HPDE6-E6E7 (cell line): ENCODE data around the gene ADPRM.

Experiments
- DNase-seq: peaks from one replicate; pipeline ENCODE4 v3.0.0; 2011; ENCODE audit warnings: missing footprints; ENCODE audit errors: extremely low spot score

ADPRM gene

GRCh38 chr17:10741416-10742135 is 44.2 kb downstream of the ADPRM start:
- no peak for DNase-seq

- DNase-seq = no peak
Observed at GRCh38 chr17:10742431-10742830, 45.0 kb downstream of the ADPRM start.

- no peak for DNase-seq
Observed at GRCh38 chr17:10743316-10744009, 46.1 kb downstream of the ADPRM start.

- DNase-seq = no peak
Observed at GRCh38 chr17:10744501-10745000, 47.2 kb downstream of the ADPRM start.

- no peak for DNase-seq
Observed at GRCh38 chr17:10745231-10745630, 47.8 kb downstream of the ADPRM start.

GRCh38 chr17:10748531-10749181 is 51.3 kb downstream of the ADPRM start:
- no peak for DNase-seq

- no peak for DNase-seq
Observed at GRCh38 chr17:10750210-10750609, 52.8 kb downstream of the ADPRM start.

GRCh38 chr17:10751563-10751962 is 54.2 kb downstream of the ADPRM start:
- no peak for DNase-seq

- DNase-seq = no peak
Observed at GRCh38 chr17:10752696-10753095, 55.3 kb downstream of the ADPRM start.

- no peak for DNase-seq
Observed at GRCh38 chr17:10754109-10754508, 56.7 kb downstream of the ADPRM start.

GRCh38 chr17:10754861-10755591 is 57.6 kb downstream of the ADPRM start:
- DNase-seq = no peak

GRCh38 chr17:10755592-10756127 is 58.3 kb downstream of the ADPRM start:
- no peak for DNase-seq

- no peak for DNase-seq
Observed at GRCh38 chr17:10756185-10756584, 58.8 kb downstream of the ADPRM start.

GRCh38 chr17:10756619-10757018 is 59.2 kb downstream of the ADPRM start:
- no peak for DNase-seq

GRCh38 chr17:10757067-10757466 is 59.7 kb downstream of the ADPRM start:
- no peak for DNase-seq

- DNase-seq = no peak
Observed at GRCh38 chr17:10757647-10758046, 60.3 kb downstream of the ADPRM start.

GRCh38 chr17:10758062-10758461 is 60.7 kb downstream of the ADPRM start:
- no peak for DNase-seq
